GM18505 (cell line): ENCODE data around the gene CCDC40.

Experiments used
- ATAC-seq: cut with Tn5 transposase; IDR thresholded peaks from one replicate; pipeline ENCODE4 v1.9.1; 2021; ENCODE audit not compliant: unreplicated experiment
- POLR2A ChIP-seq: IDR thresholded peaks from 4 replicates; pipeline ENCODE4 v1.6.1; 2011; ENCODE audit warnings: borderline replicate concordance; ENCODE audit not compliant: insufficient read depth, insufficient read length; ENCODE audit errors: extremely low read depth

CCDC40 gene

DNA sequence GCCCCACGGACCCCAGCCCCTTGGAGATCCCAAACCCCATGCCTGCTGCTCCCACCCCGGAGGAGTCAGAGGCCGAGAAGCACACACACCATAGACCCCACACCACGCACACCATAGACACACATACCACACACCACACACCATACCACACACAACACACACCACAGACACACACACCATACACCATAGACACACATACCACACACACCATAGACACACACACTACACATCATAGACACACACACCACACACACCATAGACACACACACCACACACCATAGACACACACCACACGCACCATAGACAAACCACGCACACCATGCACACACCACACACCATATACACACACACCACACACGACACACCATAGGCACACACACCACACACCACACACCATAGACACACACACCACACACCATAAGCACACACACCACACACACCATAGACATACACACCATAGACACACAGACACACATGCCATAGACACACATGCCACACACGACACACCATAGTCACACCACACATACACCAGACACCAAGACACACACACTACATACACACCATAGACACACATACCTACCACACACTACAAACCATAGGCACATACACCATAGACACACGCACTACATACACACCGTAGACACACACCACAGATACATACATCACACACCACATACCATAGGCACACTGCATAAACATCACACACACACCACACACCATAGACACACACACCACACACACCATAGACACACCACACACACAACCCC is 12.1 kb upstream of the CCDC40 start:
- no peak for TF ChIP-seq POLR2A
- no peak for ATAC-seq

DNA sequence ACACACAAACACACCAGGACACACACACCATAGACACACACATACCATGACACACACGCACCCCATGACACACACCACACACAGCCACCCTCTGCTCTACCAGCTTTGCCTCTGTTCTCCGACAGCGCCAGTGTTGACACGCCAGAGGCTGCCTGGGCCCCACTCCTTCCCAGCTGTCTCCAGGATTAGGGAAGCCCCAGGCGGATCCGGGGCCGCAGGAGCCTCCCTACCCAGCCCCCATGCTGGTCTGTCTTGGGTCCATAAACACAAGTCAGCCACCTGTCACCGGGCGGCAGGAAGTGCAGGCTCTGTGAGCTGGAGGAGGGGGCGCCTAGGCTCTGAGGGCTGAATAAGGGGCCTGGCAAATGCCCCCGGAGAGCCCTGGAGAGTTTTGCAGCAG is 11.3 kb upstream of the CCDC40 start:
- ATAC-seq: no peak
- TF ChIP-seq POLR2A: no peak

DNA sequence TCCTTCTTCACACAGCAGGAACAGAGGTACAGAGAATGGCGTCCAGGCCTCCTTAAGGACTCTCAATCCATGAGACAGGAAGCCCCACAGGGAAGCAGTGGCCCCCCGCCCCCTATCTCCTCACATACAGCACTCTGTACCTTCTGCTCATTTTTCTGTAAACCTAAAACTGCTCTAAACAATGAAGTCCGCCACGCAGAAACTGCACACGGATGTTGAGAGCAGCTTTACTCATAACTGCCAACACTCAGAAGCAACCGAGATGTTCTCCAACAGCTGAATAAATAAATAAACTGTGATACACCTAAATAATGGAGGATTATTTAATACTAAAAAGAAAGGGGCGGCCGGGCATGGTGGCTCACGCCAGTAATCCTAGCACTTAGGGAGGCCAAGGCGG is 10.6 kb upstream of the CCDC40 start:
- no peak for TF ChIP-seq POLR2A
- ATAC-seq: no peak

DNA sequence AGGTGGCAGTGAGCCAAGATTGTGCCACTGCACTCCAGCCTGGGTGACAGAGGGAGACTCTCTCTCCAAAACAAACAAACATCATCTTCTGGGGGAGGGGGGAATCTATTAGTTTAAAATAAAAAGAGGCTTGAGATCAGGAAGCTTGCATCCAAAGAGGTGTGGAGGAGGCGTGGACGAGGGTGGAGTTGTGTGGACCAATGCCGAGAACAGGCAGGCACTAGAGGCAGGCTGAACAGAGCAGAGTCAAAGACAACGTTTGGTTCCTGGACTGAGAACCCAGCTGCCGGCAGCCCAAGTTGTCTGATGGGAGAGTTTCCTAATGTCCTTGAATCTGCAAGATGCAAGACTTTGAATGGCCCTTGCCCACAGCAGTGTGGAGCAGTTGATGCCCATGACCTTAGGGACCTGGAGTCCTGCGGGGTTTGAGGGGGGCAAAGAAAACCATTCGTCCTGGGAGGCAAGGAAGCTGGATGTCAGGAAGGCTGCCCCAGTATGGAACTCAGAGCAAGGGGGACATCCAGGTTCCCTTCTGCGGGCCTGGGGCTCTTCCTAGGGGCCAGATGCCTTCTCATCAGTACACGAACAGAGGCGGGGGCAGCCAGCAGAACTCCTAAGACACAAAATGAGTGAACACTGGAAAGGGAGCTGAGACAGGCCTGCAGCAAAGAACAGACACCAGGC is 9.9 kb upstream of the CCDC40 start:
- ATAC-seq: no peak
- TF ChIP-seq POLR2A: no peak

DNA sequence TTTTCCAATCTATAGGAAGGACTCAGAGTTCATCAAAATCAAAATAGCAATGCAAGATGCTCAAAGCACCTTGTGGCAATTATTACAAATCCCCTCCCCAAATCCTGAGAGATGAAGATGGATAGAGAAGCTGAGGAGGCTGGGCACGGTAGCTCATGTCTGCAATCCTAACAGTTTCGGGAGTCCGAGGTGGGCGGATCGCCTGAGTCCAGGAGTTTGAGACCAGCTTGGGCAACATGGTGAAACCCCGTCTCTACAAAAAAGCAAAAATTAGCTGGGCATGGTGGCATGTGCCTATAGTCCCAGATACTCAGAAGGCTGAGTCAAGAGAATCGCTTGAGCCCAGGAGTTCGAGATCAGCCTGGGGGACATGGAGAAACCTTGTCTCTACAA is 9.4 kb upstream of the CCDC40 start:
- no peak for ATAC-seq
- TF ChIP-seq POLR2A: no peak

DNA sequence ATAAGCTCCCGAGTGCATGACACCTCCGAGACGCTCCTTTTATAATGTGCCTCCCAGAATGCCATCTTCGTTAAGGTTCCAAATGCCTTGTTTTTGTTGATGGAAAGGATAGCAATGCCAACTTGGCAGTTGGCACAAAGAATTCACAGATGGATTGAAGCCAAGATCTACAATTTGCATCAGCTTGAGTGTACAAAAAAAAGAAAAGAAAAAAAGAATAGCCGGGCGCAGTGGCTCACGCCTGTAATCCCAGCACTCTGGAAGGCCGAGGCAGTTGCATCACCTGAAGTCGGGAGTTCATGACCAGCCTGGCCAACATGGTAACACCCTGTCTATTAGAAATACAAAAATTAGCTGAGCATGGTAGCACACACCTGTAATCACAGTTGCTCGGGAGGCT is 8.4 kb upstream of the CCDC40 start:
- ATAC-seq: no peak
- no peak for TF ChIP-seq POLR2A

DNA sequence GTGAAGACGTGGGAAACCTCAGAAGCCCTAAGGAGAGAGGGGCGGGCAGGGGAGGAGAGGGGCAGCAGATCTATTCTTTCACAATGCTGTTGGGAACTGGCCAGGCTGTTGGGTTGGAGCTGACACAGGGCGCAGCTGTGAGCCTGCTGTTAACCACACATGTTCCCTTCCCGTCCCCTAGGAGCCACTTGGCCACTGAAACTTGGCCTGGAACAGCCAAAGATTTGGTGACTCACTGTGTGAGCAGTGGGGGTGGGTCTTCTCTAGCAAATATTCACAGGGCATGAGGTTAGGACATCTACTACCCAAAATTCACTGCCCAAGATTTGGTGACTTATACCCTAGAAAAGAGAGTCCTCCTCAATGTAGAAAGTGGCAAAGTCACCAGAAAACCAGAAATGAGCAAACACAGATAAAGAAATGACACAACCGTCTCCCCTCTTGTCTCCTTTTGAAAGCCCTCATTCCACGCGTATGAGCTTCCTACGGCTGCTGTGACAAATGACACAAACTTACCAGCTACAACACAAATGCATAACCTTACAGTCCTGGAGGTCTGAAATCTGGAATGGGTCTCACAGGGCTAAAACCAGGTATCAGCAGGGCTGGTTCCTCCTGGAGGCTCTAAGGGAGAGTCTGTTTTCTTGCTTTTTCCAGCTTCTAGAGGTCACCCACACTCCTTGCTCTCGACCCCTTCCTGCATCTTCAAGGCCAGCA is 7.0 kb upstream of the CCDC40 start:
- no peak for TF ChIP-seq POLR2A
- no peak for ATAC-seq

DNA sequence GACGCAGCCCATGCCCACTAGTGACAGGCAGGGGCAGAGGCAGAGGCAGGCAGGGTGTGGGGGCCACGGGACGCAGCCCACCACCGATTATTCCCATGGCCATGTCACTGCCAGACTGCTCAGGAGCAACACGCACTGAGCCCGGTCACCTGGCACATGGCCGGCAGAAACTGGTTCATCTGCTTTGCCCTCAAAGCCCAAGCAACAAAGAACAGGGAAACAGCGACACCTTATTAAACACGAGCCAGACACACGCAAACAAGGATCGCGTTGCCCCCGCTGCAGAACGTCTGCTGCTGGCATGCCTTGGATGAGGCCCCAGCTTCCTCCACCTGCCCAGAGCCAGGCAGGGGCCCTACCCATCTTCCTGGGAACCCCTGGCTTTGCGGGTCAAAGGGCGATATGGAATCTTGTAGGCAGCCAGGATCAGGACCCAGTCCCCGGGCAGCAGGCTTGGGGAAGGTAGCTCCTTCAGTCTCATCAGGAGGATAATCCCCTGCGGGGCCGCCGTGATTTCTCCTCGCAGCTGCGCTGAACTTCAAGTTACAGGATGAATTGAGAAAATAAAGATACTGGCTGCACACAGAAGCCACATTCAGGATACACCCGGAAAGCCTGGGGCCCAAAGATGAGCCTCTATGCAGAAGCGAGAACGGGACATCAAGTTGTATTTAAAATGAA is 5.6 kb upstream of the CCDC40 start:
- no peak for ATAC-seq
- no peak for TF ChIP-seq POLR2A

DNA sequence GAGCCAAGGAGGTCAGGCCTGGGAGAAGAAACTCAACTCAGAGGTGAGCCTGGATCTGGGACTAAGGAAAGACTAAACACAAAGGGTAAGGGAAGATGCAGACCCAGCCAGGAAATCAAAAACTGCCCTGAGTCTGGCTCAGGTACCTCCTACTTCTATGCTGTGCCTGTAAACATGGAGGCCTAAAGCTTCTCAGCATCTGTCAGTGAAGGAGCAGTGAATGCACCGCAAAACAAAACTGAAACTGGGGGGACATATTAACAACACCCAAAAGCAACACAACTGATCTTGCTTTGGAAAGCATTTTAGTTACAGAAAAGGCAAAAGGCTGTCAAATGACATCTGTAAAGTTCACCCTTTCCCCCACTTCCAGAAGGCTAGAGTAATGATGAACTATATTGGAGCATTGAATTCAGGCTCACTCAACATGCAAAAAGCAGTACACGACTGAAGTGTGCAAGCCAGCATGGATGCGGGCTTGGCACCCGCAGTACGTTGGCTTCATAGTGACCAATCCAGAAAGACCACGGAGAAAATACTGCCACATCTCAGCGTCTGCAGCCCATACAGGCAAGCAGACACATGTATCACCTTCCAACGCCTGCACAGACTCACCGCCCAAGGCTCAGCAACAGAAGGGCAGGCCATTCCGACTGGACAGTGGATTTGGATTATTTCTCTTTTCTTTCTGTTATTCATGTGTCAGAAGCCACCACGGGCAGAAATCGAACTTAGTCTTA is 4.6 kb upstream of the CCDC40 start:
- TF ChIP-seq POLR2A: no peak
- no peak for ATAC-seq

DNA sequence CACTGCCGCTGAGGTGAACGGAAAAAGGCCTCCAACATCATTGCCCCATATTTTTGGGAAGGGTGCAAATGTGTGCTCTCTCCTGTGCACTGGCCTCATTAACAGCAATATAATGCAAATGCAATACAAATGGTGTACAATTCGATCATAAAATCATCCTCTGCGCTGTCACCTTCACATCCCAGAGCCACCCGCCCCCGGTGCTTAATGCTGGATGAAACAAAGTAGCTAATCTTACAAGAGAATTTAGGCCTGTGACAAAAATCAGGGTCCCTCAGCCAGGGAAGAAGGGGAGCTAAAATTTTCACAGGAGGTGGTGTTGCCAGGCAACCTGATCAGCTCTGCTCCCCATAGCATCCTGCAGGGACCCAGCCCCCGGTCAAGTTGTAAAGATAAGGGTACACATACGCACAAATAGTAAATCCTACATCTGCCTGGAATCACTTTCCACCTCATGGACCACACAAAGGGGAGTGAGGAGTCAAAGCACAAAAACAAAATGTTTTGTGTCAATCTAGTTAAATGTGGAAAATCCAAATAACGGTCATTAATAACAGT is 3.7 kb upstream of the CCDC40 start:
- no peak for ATAC-seq
- TF ChIP-seq POLR2A: no peak

DNA sequence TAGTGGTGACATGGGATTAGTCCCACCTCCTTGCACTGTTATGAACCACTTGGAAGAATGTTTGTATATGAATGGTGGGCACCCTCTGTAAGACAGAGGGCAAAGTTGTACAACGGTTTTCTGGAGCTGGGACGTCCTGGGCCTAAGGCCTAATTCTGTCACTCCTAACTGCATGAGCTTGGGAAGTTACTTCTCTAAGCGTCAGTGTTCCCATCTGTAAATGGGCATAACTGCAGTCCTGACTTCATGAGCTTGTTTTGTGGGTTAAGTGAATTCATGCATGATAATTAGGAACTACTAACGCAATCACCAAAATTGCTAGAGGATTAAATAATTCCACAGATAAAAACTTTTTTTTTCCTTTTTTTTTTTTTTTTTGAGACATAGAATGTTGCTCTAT is 2.6 kb upstream of the CCDC40 start:
- TF ChIP-seq POLR2A: no peak
- ATAC-seq: no peak
